HCT116 (cell line): ENCODE data around the gene CPS1.

ENCODE experiments used
- CTCF ChIP-seq, 3 experiments: fragments of 200-600 bp in 1 of 3; sonication (generic) in 1 of 3; IDR thresholded peaks in 2 of 3; conservative IDR thresholded peaks in 1 of 3; 2 replicates each; pipeline ENCODE4 v1.5.1; 2012 to 2017; ENCODE audit warnings: low read depth in 2 of 3, low read length in 2 of 3, antibody characterized with exemption in 1 of 3, borderline replicate concordance in 1 of 3, control low read depth in 1 of 3, mild to moderate bottlenecking in 1 of 3, mixed read lengths in 1 of 3, mixed run types in 1 of 3, moderate library complexity in 1 of 3; ENCODE audit not compliant: insufficient read depth in 1 of 3
- EZH2 ChIP-seq: fragments of 200-600 bp; sonication (generic); IDR thresholded peaks from 2 replicates; pipeline ENCODE4 v1.6.1; 2017; ENCODE audit warnings: antibody characterized with exemption, mixed run types
- POLR2A ChIP-seq: IDR thresholded peaks from 2 replicates; pipeline ENCODE4 v1.7.0; 2011; ENCODE audit warnings: borderline replicate concordance; ENCODE audit not compliant: insufficient read depth, insufficient read length; ENCODE audit errors: extremely low read depth

GRCh38 chr2:210671065-210671464 lies 114.7 kb downstream of the CPS1 start:
- TF ChIP-seq CTCF (IDR thresholded peaks at IDR 0.05 in 2 of 3, conservative IDR thresholded peaks at IDR 0.05 in 1 of 3; ENCODE audit: borderline replicate concordance in 1 of 3, insufficient read depth in 1 of 3, low read depth in 2 of 3, low read length in 2 of 3) (no peak), EZH2 (no peak), POLR2A (no peak)
